Measurements from ENCODE around the gene ALKBH4. TPM values are rescaled to one million over a fixed set of nuclear protein-coding genes. Genes with fewer than 3 reads are reported as not detected.
"Not testable (repeated sequence)": the region's sequence is repeated elsewhere in the genome, so short reads cannot be mapped to it uniquely, and the experiment has no call there.

The ALKBH4 gene
- total RNA-seq, 4 donors from 2014 or later = 7.3 to 31.7 (median 13.3) TPM

DNA sequence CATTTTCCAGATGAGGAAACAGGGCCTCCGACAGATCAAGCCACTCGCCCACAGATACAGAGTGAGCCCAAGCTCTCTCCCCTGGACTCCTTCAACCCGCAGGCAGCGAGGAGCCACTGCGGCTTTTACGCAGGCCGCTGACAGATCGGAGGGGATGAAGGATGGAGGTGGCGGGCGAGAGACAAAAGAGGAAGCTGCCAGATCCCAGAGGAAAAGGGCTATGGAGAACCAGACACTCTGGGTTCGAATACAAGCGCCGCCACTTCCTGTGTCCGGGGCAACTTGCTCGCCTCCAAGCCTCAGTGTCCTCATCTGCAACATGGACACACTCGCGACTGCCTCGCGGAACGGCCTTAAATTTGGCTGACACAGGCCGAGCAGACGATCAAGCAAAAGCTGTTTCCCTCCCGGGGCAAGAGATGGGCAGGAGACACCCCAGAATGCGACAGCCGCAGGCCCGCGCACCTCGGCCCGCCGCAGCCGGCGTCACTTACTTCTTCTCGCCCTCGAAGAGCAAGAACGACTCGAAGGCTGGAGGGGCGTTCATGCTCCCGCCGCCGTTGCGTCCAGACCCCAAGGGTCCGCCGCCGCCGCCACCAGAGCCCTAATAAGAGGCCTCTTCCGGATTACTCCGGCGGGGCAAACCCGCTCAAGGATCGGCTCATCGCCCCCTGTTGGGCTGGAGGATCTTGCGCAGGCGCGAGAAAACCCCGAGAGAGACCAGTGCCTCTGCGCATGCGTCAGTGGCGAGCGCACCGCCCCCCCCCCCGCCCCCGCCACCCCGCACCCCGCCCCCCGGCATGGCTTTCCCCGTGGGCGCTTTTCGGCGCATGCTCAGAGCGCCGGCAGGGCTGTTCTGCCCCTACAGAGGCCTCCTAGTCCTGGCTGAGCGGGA, 13.9 kb upstream of the ALKBH4 start, which contains the start of gene POLR2J:
Gene POLR2J (minus strand): TSS at position 609 of the 895 bp plus-strand sequence. CDS start 62 bp downstream, at position 547.
- peak within 1 kb of the TSS; percentile 34 to 68 (median 58) for H3K4me3 ChIP-seq
- peak within 1 kb of the TSS; percentile 55 to 79 (median 68) for H3K27ac ChIP-seq
- H3K36me3 ChIP-seq = peaks cover under 1 to 21% (median 2%) of the 10 kb centered on the region in 3 donors
- DNase-seq; H3K4me1 ChIP-seq; H3K27me3 ChIP-seq; H3K9me3 ChIP-seq; intact Hi-C loops (cut with DNase I): not testable (repeated sequence)
- 0% methylated on average over 6 of the region's 72 CpGs; no CpG with 5 or more reads in 1 of the 2 donors for WGBS, 2 donors
- TF ChIP-seq, protein P1, sequence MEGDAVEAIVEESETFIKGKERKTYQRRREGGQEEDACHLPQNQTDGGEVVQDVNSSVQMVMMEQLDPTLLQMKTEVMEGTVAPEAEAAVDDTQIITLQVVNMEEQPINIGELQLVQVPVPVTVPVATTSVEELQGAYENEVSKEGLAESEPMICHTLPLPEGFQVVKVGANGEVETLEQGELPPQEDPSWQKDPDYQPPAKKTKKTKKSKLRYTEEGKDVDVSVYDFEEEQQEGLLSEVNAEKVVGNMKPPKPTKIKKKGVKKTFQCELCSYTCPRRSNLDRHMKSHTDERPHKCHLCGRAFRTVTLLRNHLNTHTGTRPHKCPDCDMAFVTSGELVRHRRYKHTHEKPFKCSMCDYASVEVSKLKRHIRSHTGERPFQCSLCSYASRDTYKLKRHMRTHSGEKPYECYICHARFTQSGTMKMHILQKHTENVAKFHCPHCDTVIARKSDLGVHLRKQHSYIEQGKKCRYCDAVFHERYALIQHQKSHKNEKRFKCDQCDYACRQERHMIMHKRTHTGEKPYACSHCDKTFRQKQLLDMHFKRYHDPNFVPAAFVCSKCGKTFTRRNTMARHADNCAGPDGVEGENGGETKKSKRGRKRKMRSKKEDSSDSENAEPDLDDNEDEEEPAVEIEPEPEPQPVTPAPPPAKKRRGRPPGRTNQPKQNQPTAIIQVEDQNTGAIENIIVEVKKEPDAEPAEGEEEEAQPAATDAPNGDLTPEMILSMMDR (IDR thresholded peaks at IDR 0.05) = peak in 5 of 6 experiments; percentile 37 to 48 (median 44)
- TF ChIP-seq POLR2A (IDR thresholded peaks at IDR 0.05) = peak in 2 of 4 donors; percentile 28 to 41

DNA sequence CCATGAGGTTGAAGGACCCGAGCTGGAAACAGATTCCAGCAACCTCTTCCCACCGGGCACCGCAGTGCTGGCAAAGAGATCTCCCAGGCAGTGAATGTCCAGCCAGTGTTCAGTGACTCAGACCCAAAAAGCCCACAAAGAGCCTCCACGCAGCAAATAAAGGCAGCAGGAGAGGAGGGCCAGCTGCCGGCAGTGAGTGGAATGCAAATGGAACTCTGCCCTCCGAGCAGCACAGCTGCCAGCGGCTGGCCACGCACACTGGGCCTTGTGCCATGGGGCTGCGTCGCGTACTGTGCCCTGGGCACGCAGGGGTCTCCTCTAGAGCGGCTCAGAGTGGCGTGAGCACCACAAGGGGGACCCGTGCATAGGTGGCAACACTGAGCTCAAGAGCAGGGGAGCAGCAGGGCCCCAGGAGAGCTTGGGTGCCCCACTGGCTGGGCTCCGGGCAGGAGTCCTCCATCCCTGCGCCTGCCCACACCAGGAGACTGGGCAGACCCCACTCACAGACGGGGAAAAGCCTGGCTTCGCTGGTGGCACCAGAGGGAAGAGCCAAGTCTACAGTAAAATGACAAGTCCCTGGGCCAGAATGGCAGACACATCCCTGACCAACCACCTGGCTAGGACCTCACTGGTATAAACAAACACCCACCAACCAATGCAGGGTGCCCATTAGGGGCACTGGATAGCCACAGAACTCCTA, 10.2 kb upstream of the ALKBH4 start:
- H3K27ac ChIP-seq; DNase-seq; H3K4me3 ChIP-seq; H3K9me3 ChIP-seq; H3K27me3 ChIP-seq; intact Hi-C loops (cut with DNase I); H3K4me1 ChIP-seq: not testable (repeated sequence)
- no CpG with 5 or more reads among the region's 19 CpGs for WGBS, 2 donors
- H3K36me3 ChIP-seq = peaks cover 3 to 49% (median 6%) of the 10 kb centered on the region in 3 donors

DNA sequence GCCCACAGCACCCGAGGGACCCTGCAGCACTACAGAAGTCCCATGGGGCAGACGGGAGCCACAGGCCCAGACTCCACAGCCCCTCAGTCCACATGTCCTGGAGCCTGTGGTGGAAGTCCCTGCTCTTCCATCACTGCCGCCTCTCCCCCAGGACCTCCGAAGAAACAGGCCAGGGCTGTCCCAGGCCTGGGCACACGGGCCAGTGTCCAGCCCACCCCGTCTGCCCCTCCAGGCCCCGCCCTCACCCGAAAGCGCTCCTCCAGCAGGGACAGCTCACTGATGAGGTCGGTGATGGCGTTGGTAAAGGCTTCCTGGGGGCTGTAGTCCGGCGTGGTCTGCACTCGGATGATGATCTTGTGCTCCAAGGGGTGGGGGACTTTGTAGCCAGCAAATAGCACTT, 9.5 kb upstream of the ALKBH4 start:
- H3K27me3 ChIP-seq; H3K27ac ChIP-seq; H3K9me3 ChIP-seq; H3K4me1 ChIP-seq; DNase-seq; intact Hi-C loops (cut with DNase I); H3K4me3 ChIP-seq: not testable (repeated sequence)
- WGBS, 2 donors = no CpG with 5 or more reads among the region's 14 CpGs
- H3K36me3 ChIP-seq = peaks cover 3 to 57% (median 6%) of the 10 kb centered on the region in 3 donors

DNA sequence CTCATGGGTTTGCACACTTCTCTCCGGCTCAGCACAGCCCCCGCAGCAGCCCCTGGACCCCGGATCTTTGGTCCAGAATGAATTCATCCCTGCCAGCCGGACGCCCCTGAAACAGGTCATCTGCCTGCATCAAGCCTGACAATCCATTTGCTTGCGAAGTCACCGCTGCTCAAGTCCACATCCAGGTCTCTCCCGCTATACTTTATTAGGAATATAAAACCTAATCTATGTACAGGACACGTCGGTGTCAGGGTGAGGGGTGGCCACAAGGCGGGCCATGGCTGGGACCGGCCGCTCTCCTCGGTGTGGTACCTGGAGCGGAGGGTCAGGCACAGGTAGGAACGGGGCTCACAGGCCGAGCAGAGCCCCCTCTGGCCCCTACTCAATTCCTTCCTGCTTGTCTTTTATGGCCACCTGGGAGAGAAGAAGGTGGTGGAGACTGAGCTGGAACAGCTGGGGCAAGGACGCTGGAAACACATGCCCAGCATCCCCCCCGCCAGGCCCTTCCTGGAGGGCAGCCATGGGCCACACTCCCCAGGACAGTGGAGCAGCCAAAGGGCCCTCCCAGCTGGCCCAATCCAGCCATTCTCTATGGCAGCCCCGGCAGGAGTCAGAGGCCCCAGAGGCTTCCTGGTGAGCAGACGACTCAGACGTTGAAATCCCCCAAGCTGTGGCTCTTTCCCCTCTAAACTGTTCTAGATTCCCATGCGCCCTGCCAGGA, 8.8 kb upstream of the ALKBH4 start:
- intact Hi-C loops (cut with DNase I) = no loop called here
- no peak overlapping the region for H3K27ac ChIP-seq
- DNase-seq = no peak
- WGBS, 2 donors = 90 to 94% methylated on average over 7 to 8 of the region's 23 CpGs
- H3K4me3 ChIP-seq = no peak overlapping the region
- no peak for TF ChIP-seq POLR2A (IDR thresholded peaks at IDR 0.05)
- TF ChIP-seq, protein P1 (IDR thresholded peaks at IDR 0.05) = no peak
- no peaks in the 10 kb centered on the region for H3K27me3 ChIP-seq
- H3K9me3 ChIP-seq = no peaks in the 10 kb centered on the region
- H3K4me1 ChIP-seq = no peaks in the 10 kb centered on the region
- H3K36me3 ChIP-seq = peaks cover 3 to 63% (median 6%) of the 10 kb centered on the region in 3 donors

DNA sequence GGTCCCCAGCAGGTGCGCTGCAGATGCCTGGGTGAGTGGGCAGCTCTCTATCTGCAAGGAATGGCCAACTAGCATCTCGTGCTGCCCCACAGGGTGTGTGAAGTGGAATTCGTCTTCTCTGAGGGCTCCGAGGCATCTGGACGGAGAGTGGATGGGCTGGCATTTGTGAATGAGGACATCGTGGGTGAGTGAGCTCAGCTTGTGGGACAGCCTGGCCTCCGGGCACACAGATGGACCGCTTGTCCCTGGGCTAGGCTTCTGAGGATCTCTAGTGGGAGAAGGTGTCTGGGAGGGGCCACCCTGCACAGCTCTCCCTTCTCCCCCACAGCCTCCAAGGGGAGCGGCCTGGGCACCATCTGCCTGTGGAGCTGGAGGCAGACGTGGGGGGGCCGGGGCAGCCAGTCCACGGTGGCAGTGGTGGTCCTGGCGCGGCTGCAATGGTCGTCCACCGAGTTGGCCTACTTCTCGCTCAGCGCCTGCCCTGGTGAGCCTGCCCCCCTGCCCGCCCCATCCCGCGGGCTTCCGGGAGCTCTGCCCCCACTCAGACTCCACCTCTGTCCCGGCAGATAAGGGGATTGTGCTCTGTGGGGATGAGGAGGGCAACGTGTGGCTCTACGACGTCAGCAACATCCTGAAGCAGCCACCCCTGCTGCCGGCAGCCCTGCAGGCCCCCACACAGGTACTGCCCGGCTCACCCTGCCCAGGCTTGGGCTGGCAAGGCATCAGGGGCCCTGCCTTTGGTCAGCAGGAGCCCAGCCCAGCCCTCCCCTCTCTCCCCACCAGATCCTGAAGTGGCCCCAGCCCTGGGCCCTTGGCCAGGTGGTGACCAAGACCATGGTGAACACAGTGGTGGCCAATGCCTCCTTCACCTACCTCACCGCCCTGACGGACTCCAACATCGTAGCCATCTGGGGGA, 7.7 kb upstream of the ALKBH4 start:
- H3K27ac ChIP-seq = no peak overlapping the region
- 82 to 100% methylated on average over 2 to 9 of the region's 31 CpGs for WGBS, 2 donors
- no peaks in the 10 kb centered on the region for H3K27me3 ChIP-seq
- TF ChIP-seq POLR2A (IDR thresholded peaks at IDR 0.05) = no peak
- TF ChIP-seq, protein P1 (IDR thresholded peaks at IDR 0.05) = no peak
- peaks cover 3 to 74% (median 6%) of the 10 kb centered on the region in 3 donors for H3K36me3 ChIP-seq
- H3K4me1 ChIP-seq = peaks cover 0 to 3% (median 0%) of the 10 kb centered on the region in 3 donors
- H3K4me3 ChIP-seq = no peak overlapping the region
- intact Hi-C loops (cut with DNase I) = no loop called here
- no peak for DNase-seq
- H3K9me3 ChIP-seq = no peaks in the 10 kb centered on the region

All from esophagus squamous epithelium (tissue), 5 donors.